HG03280 (cell line): Measurements from ENCODE around the gene HOXA11.

ENCODE experiments used
- ATAC-seq: cut with Tn5 transposase; IDR thresholded peaks from one replicate; pipeline ENCODE4 v1.9.1; 2021; ENCODE audit warnings: mild to moderate bottlenecking, moderate library complexity; ENCODE audit not compliant: unreplicated experiment

The HOXA11 gene

GRCh38 chr7:27171325-27171636 lies 13.8 kb downstream of the HOXA11 start:
- ATAC-seq: no peak

DNA sequence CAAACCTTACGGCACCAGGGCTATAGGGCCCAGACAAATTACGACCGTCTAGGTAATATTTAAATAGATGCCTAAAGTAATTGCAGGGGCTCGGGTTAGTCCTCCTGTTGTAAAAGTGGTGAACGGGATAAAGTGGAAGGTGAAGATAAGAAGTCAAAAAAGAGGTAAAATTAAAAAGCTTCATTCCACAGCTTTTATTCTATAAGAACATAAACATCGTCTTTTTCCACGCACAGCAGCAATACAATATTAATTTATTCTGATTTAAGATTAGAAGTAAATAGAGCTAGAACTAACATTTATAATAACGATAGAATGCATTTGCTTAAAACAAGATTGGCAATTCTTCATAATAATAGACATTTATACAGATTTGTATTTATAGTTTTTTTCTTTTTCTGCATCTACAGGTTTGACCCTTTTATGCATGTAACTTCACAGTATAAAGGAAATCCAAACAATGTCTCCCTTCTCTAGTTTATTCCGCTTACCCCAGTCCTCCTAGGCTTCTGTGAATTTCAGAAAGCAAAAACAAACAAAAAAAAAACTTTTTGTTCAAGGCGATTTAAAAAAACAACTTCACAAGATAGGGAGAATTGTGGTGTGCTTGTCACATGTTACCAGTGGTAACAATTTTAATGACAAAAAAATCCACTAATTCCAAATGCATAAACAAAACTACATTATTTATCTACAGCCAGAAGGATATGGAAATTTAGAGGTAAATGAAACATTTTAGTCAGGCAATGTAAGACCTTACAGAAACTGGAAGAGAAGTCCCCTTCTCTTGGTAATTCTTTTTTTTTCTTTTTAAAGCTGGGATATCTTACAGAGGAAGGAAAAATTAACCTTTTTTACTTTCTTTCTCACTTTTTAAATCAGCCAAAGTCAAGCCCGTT lies 14.4 kb downstream of the HOXA11 start:
- no peak for ATAC-seq

DNA sequence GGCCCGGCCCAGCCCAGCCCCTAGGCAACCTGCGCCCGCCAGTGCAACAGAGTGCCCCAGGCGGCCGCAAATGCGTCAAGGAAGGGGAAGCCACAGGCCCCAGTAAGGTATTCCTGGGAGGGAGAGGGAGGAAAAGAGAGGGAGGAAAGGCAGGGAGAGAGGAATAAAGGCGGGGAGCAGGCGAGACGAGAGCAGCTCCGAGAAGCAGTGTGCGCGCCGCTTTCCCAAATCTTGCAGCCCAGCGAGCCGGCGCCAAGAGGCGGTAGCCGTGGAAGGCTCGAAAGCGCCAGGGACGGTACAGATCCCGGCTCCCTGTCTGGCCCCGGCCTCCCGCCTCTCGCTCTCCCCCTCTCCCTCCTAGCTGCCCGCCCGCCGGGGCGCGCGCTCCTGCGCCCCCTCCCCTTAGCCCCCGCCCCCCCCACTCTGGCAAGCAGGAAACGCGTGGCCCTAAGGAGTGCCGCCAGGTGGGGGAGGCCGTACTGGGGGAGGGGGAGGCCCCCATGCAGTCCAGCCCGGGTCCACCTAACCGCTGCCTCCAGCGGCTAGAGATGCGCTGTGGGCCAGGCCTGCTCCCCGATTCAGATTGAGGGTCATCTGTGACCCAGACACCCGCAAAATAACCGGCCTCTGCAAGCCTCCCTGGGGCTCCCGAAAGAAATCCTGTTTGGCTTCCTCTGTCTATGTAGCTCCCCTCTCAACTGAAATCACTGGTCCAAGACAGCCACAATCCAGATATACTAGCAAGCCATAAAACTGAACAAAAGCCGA lies 15.2 kb downstream of the HOXA11 start:
- no peak for ATAC-seq

DNA sequence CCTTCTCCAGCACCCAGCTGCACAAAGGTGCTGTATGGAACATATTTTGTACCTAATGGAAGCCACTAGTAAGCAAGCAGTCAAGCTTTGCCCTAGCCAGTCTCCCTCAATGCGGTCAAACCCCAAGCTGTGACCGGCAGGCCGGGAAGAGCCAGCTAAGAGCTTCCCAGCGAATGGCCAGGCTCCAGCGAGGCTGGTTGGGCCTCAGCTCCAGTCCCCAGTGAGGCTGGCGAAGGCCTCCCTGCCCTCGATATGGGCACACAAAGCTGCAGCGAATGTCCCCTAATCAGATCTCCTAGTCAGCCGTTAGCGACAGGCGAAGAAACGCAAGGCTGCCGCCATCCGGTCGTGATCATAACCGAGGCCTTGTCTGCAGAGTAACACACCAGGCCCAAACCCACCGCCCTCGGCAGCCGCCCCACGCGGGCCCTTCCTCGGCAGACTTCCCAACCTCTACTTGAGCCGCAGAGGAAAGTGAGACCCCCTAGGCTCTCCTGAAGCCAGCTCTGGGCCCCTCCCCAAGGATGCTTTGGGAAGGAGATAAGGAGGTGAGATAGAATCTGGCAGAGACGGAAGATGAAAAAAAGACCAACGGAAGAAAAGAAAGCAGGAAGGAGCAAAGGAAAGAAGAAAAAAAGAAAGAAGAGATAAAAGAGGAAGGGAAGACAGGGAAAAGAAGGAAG lies 16.6 kb downstream of the HOXA11 start:
- ATAC-seq: no peak

DNA sequence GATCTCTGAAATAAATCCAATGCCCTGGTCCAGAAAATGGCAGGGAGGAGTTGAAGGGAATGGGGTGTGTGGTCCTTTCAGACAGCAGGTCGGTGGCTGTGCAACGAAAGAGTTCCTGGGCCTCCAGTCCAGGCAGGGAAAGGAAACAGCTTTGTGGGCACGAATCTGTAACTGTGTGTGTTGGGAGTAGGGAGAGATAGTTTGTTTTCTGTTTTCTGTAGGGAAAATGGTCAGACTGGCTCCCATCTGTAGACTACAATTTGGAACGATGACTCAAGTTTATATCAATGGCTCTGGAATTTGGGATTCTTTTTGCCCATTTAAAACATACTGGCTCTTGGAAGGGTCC lies 17.1 kb downstream of the HOXA11 start:
- ATAC-seq: no peak

- no peak for ATAC-seq
Observed at GRCh38 chr7:27166531-27167505, 18.2 kb downstream of the HOXA11 start.

GRCh38 chr7:27165996-27166530 lies 19.0 kb downstream of the HOXA11 start:
- no peak for ATAC-seq

DNA sequence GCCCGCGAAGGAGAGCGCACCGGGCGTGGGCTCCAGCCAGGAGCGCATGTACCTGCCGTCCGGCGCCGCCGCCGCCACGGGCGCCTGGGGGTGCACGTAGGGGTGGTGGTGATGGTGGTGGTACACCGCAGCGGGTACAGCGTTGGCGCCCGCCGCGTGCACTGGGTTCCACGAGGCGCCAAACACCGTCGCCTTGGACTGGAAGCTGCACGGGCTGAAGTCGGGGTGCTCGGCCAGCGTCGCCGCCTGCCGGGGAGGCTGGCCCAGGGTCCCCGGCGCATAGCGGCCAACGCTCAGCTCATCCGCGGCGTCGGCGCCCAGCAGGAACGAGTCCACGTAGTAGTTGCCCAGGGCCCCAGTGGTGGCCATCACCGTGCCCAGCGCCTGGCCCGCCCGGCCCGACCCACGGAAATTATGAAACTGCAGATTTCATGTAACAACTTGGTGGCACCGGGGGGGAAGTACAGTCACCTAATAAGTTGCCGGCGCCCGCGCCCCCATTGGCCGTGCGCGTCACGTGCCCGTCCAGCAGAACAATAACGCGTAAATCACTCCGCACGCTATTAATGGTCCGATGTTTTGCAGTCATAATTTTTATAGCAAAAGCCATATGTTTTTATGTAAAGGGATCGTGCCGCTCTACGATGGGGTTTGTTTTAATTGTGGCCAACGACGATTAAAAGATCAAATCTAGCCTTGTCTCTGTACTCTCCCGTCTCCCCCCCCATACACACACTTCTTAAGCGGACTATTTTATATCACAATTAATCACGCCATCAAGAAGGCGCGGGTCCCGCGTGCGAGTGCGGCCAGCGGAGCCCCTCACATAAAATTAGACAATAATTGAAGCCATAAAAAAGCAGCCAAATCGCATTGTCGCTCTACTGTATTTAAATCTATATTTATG lies 19.7 kb downstream of the HOXA11 start, which contains the start of gene HOXA9:
Gene HOXA9 (minus strand): TSS at position 449 of the 907 bp plus-strand sequence. CDS start 80 bp downstream, at position 369.
- no peak for ATAC-seq

DNA sequence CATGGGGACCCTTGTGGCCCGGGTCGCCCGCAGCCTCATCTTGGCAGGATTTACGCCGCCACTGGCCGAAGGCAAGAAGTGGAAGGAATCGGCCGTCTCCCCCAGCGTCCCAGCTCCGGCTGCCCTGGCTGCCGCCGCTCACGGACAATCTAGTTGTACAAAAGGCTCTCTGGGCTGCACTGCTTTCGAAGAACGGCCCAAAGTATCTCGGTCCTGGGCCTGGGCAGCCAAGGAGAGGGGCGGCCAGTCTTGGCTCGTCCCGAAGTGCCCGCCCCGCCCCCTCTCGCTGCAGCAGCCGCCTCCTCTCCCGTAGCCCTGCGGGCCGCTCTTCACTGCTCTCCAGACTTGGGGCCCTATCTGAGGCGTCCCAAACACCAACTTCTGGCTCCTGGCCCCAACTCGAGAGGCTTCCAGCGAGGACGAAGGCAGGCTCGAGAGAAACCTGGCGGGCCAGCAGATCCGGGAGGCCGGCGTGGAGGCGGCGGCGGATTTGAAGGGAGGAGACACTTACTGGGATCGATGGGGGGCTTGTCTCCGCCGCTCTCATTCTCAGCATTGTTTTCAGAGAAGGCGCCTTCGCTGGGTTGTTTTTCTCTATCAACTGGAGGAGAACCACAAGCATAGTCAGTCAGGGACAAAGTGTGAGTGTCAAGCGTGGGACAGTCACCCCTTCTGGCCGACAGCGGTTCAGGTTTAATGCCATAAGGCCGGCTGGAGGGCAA lies 20.5 kb downstream of the HOXA11 start:
- ATAC-seq: no peak

GRCh38 chr7:27164045-27164366 lies 21.0 kb downstream of the HOXA11 start:
- ATAC-seq: no peak

DNA sequence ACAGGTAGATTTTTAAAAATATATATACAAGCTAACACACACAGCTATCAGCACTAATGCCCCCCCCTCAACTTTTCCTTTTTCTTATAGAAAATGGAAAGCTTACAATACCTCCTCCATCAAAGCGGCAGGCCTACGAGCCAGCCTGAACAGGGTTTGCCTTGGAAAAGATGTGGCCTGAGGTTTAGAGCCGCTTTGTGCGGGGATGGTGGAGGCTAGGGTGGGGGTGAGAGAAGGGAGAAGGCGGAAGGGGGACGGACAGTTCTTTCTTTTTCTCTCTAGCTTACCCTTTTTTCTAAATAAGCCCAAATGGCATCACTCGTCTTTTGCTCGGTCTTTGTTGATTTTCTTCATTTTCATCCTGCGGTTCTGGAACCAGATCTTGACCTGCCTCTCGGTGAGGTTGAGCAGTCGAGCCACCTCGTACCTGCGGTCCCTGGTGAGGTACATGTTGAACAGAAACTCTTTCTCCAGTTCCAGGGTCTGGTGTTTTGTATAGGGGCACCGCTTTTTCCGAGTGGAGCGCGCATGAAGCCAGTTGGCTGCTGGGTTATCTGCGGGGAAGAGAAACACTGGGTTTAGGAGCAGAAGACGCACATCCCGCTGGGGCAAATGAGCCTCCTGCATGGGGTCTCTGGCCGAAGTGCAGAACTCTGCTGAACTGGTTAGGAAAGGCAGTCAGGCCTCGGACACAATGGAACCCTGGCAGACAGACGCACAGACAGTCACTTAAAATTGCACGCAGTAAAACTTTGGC lies 21.6 kb downstream of the HOXA11 start:
- ATAC-seq: no peak

DNA sequence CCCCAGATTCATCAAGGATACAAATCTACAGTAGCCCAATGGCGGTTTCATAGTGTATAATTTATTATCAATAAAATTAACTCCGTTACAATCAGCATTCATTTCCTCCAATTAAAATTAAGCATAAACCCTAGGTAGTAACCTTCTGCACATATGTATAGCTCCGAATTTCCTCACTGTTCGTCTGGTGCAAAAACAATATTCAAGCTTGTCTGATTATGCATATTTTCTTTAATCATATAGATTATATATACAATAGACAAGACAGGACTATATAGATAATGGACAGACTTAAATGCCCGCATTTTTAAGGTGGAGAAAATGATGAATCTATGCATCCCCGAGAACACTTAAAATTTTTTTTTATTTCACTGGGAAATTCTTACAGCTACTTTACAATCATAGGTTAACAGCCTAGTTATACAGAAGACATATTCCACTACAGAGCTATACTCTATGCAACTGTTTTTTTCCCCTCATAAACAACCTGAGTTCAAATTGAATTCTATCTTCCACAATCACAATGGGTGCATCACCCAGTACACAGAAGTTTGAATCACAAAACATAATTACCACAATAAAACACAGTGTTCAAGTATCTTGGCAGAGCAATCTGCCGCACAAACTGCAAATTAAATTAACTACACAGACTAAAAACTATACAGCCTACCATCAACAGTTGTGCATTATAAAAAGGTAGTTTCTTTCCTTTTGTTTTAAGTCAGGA lies 22.3 kb downstream of the HOXA11 start:
- ATAC-seq: no peak

DNA sequence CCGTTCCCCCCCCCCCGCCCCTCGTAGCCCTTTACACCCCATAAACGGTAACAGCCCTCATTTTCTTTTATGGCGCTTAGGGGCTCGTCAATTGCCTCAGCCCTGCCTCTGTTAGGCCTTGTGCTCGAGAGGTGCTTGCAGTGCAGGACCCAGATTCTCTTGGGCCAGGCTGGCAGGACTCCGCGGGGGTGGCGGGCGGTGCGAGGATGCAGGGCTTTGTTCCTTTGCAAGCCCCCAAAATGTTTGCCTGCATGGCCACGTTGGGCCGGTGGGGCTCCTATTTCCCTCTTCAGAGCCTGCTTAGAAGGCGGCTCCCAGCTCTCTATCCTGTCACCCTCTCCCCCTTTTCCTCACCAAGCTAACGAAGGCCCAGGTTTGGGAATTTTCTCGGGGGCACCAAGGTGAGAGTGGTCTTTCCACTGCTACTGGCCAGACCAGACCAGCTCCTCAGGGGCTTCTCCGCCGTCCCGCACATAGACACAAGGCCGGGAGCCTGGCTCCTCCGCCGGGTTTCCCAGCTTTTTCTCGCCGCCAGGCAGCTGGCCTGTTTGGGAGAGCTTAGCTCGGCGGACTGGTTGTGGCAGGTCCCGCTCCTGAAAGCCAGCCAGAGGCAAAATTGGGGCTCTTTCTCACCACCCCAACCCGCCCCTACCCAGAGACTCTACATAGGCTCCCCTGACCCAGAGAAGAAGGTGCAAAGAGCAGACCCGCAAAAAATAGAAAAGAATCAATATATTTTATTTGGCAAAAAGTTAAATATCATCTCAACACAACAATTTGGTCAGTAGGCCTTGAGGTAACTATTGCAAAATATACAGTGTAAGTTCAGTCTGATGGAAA lies 23.1 kb downstream of the HOXA11 start:
- ATAC-seq: no peak

DNA sequence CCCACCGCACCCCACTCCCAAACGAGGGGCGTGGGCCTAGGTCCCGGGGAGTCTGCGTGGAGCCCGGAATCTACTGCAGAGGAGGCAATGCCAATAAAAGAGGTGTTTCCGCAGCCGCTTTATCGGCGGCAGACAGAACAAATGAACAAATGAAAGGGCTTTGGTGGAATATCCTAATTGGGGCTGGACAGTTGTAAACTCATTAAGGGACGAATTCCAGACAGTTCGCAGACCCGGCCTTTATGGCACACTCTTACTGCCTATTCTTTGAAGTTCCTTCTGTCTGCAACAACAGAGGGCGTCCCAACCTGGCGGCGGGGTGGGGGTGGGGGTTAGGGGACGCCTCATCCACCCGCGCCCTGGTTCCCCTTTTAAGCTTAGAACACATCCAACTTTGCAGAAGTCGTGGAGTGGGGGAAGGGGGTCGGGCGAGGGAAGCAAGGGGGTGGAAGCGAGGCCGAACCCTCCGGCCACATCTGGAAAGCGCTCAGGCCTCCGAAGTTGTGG lies 23.8 kb downstream of the HOXA11 start:
- ATAC-seq: no peak

GRCh38 chr7:27160546-27161213 lies 24.4 kb downstream of the HOXA11 start:
- ATAC-seq: peak; percentile 51

DNA sequence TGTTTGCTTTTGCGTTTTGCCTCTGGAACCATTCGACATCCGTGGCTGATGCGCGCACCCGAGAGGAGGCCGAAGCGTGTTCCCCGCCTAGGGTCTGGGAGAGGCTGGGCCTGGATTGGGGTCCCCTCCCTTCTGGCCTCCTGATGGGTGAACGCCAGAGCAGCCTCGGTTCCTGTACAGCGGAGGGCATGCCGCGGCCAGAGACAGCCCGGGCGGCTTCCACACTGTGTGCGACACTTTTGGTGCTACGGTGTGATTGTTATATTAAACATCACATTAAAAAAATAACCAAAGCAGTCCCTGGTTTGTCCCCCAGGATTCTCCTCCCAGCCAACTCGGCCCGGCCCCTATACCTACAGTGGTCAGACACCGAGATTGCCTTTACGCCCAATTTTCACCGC lies 24.9 kb downstream of the HOXA11 start:
- no peak for ATAC-seq
